ENCODE results near the gene TRIM38. TPM values are rescaled to one million over a fixed set of nuclear protein-coding genes. Genes with fewer than 3 reads are reported as not detected.

TRIM38 gene
- total and polyA plus RNA-seq, 2 donors (not counting 3 experiments of a cell fraction or from before 2014, with no cell fraction given) = 5.1 to 13.2 TPM

GRCh38 chr6:25960734-25961133, 1.9 kb upstream of the TRIM38 start:
- no peaks in the 10 kb centered on the region for H3K27me3 ChIP-seq (ENCODE audit: control insufficient read depth in 2 of 2, insufficient read depth in 2 of 2, low read length in 2 of 2)
- no peak overlapping the region for H3K4me2 ChIP-seq (ENCODE audit: insufficient read depth, low read length)
- CTCF ChIA-PET = interaction anchor here (1.3 to 5.9 kb wide), 2 partner anchors 31 to 172 kb away, joined by 3 to 29 read pairs; no protein-coding TSS in a partner anchor

More at GRCh38 chr6:25960734-25961133, 1.9 kb upstream of the TRIM38 start:
- dilution Hi-C loops (cut with MboI; ENCODE audit: extremely low pct_ligation_motif_present, low sequenced_read_pairs) = no loop called here
- peaks cover 0 to 2% of the 10 kb centered on the region in 2 experiments for H3K36me3 ChIP-seq (ENCODE audit: control insufficient read depth in 2 of 2, extremely low read depth in 1 of 2, insufficient read depth in 2 of 2, low read length in 2 of 2)
- intact Hi-C loops (cut with micrococcal nuclease) = no loop called here
- POLR2A ChIA-PET = no interaction called here
- peaks cover 27% of the 10 kb centered on the region for H3K4me1 ChIP-seq (ENCODE audit: control insufficient read depth, extremely low read depth, insufficient read depth, low read length)
- H3K27ac ChIP-seq (ENCODE audit: insufficient read depth, low read depth, low read length) = no peak overlapping the region
- no peaks in the 10 kb centered on the region for H3K9me1 ChIP-seq (replicated peaks; ENCODE audit: control insufficient read depth, extremely low read depth, insufficient read depth, low read length)
- H4K20me1 ChIP-seq (replicated peaks; ENCODE audit: control insufficient read depth, extremely low read depth, insufficient read depth, low read length) = no peaks in the 10 kb centered on the region
- H2AFZ ChIP-seq (ENCODE audit: low read depth, low read length) = no peak overlapping the region
- H3K4me3 ChIP-seq (replicated peaks in 1 of 3; ENCODE audit: insufficient read depth in 1 of 3, low read depth in 1 of 3, low read length in 3 of 3) = no peak overlapping the region
- H3K79me2 ChIP-seq (ENCODE audit: control insufficient read depth, insufficient read depth, low read length) = peaks cover 25% of the 10 kb centered on the region
- no peaks in the 10 kb centered on the region for H3K9me3 ChIP-seq (replicated peaks; ENCODE audit: control insufficient read depth, insufficient read depth, low read length)
- no peak for DNase-seq (ENCODE audit: low read depth, low spot score)
- no TSS peak for BruUV-seq (replicated peaks)
- no peak overlapping the region for H3K9ac ChIP-seq (replicated peaks; ENCODE audit: extremely low read depth, insufficient read depth, low read length)
- no peak for FAIRE-seq
- TF ChIP-seq, protein P1, sequence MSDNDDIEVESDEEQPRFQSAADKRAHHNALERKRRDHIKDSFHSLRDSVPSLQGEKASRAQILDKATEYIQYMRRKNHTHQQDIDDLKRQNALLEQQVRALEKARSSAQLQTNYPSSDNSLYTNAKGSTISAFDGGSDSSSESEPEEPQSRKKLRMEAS (IDR thresholded peaks at IDR 0.05; ENCODE audit: insufficient read depth, insufficient read length) = no peak
- TF ChIP-seq CTCF (IDR thresholded peaks at IDR 0.05; ENCODE audit: extremely low read depth in 1 of 2, insufficient read depth in 1 of 2, low read depth in 1 of 2, low read length in 2 of 2) (no peak), POLR2AphosphoS5 (IDR thresholded peaks at IDR 0.05; ENCODE audit: insufficient read depth, low read depth, low read length) (no peak), EZH2 (IDR thresholded peaks at IDR 0.05; ENCODE audit: borderline replicate concordance, low read depth, low read length, severe bottlenecking) (no peak), MYC (IDR thresholded peaks at IDR 0.05; ENCODE audit: low read depth, low read length) (no peak), JUN (IDR thresholded peaks at IDR 0.05; ENCODE audit: borderline replicate concordance, insufficient read depth, insufficient read length, low read depth) (no peak), FOS (IDR thresholded peaks at IDR 0.05; ENCODE audit: borderline replicate concordance, insufficient read depth, low read length) (no peak), GATA2 (IDR thresholded peaks at IDR 0.05; ENCODE audit: insufficient read depth, insufficient read length, low read depth, low read length) (no peak), POLR2A (IDR thresholded peaks at IDR 0.05; ENCODE audit: low read depth, low read length) (no peak)

Data from endothelial cell of umbilical vein (primary cell).